Sigmoid colon (tissue), 7 donors: ENCODE data around the gene FAM47B. TPM values are rescaled to one million over a fixed set of nuclear protein-coding genes. Genes with fewer than 3 reads are reported as not detected.

Experiments used
- DNase-seq: peaks from one replicate; pipeline ENCODE4 v3.0.0-alpha.2; 2019
- H3K27ac ChIP-seq, 4 donors: fragments of 200-600 bp; sonication (generic); one replicate each; pipeline ENCODE4 v1.5.1; 2016 to 2019; ENCODE audit warnings: mild to moderate bottlenecking in 1 of 4
- H3K27me3 ChIP-seq, 3 donors: fragments of 200-600 bp; sonication (generic); one replicate each; pipeline ENCODE4 v1.5.1; 2019; ENCODE audit warnings: mild to moderate bottlenecking in 1 of 3
- H3K36me3 ChIP-seq, 4 donors: fragments of 200-600 bp; sonication (generic); one replicate each; pipeline ENCODE4 v1.5.1; 2016 to 2019
- H3K4me1 ChIP-seq, 4 donors: fragments of 200-600 bp; sonication (generic); one replicate each; pipeline ENCODE4 v1.5.1; 2017 to 2019
- H3K4me3 ChIP-seq, 4 donors: fragments of 200-600 bp; sonication (generic); one replicate each; pipeline ENCODE4 v1.5.1; 2017 to 2019; ENCODE audit warnings: mild to moderate bottlenecking in 2 of 4, moderate library complexity in 1 of 4
- H3K9me3 ChIP-seq, 4 donors: fragments of 200-600 bp in 3 of 4; sonication (generic) in 3 of 4; one replicate each; pipeline versions ENCODE4 v1.5.1 to v1.6.1; 2013 to 2019
- CTCF ChIP-seq, 4 experiments: fragments of 450-650 bp in 3 of 4; fragments of 200-600 bp in 1 of 4; IDR thresholded peaks; one replicate each; pipeline ENCODE4 v1.5.1; 2016 to 2019; ENCODE audit warnings: antibody characterized with exemption in 4 of 4, mild to moderate bottlenecking in 3 of 4, moderate library complexity in 2 of 4
- EP300 ChIP-seq, 4 donors: sonication (generic); formaldehyde crosslinking; IDR thresholded peaks; one replicate each; pipeline ENCODE4 v1.6.1; 2017; ENCODE audit warnings: antibody characterized with exemption in 4 of 4
- POLR2A ChIP-seq, 2 donors: fragments of 450-650 bp; IDR thresholded peaks; one replicate each; pipeline ENCODE4 v1.6.1; 2016; ENCODE audit warnings: antibody characterized with exemption in 2 of 2, mild to moderate bottlenecking in 2 of 2, moderate library complexity in 2 of 2
- POLR2AphosphoS5 ChIP-seq, 4 donors: sonication (generic); formaldehyde crosslinking; IDR thresholded peaks; one replicate each; pipeline ENCODE4 v1.6.1; 2017; ENCODE audit warnings: antibody characterized with exemption in 4 of 4
- WGBS, 2 donors: extraction: QIAGEN DNeasy Blood & Tissue Kit; methylation state at CpG; one replicate each; pipeline ENCODE4 v1.1.7; 2013; 5-methylcytosine and 5-hydroxymethylcytosine counted together
- intact Hi-C: fragments of 100-400 bp; cut with DNase I; formaldehyde crosslinking; loops from one replicate; pipeline ENCODE4 v1.15.1; 2023
- polyA plus RNA-seq, 3 donors: library from polyadenylated mRNA; stranded (reverse); fragments of 200-250 nt; gene quantifications; one replicate each; pipeline ENCODE4 v1.2.3, GENCODE V29; 2013
- total RNA-seq, 4 donors: library from RNA; depleted of rRNA; stranded (reverse); fragments of >200 nt; gene quantifications; one replicate each; pipeline ENCODE4 v1.1.0, GENCODE V29; 2016
- donor health status: healthy with polysubstance abuse.
- donor health status: Bipolar disorder and iron deficiency.
- donor health status: healthy.

Gene FAM47B
- not detected for total RNA-seq
- polyA plus RNA-seq, result not detected

GRCh38 chrX:34942496-34942895 is at the start of gene FAM47B:
FAM47B (plus strand) TSS chrX:34942796; CDS start chrX:34942832, 36 bp downstream.
- Histone ChIP-seq H3K9me3 (no peaks in the 10 kb centered on the region), H3K36me3 (no peaks in the 10 kb centered on the region), H3K27ac (no peak within 1 kb of the TSS), H3K4me1 (no peaks in the 10 kb centered on the region), H3K4me3 (no peak within 1 kb of the TSS), H3K27me3 (no peaks in the 10 kb centered on the region)
- TF ChIP-seq CTCF (IDR thresholded peaks at IDR 0.05) (no peak), POLR2AphosphoS5 (IDR thresholded peaks at IDR 0.05) (no peak), POLR2A (IDR thresholded peaks at IDR 0.05) (no peak), EP300 (IDR thresholded peaks at IDR 0.05) (no peak)
- no peak for DNase-seq
- intact Hi-C loops, result no loop called here
- 92 to 93% methylated on average over 11 of the region's 11 CpGs for WGBS, 2 donors

DNA sequence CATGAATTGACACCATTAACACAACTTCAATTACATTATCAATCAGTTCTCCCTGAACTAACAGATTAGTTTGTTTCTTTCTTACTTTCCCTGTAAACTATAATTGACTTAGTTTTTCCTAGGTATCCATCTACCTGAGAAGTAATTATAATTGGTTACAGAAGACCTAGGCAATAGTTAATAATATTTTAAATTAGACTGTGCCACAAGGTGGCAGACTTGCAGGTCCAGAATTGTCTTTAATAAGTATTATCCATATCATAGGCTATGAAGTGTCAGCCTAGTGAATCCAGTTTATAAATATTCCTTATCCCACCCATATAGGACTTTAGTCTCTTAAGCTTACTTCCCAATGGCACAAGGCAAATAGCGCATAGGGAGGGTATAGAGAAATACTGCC is 48.9 kb upstream of the FAM47B start:
- intact Hi-C loops, result no loop called here
- no peak for DNase-seq
- Histone ChIP-seq H3K4me1 (no peaks in the 10 kb centered on the region), H3K9me3 (no peaks in the 10 kb centered on the region), H3K4me3 (no peak overlapping the region), H3K36me3 (no peaks in the 10 kb centered on the region), H3K27me3 (no peaks in the 10 kb centered on the region), H3K27ac (no peak overlapping the region)
- WGBS, 2 donors, result 93 to 100% methylated on average over 1 of the region's 1 CpG
- TF ChIP-seq EP300 (IDR thresholded peaks at IDR 0.05) (no peak), CTCF (IDR thresholded peaks at IDR 0.05) (no peak), POLR2A (IDR thresholded peaks at IDR 0.05) (no peak), POLR2AphosphoS5 (IDR thresholded peaks at IDR 0.05) (no peak)

DNA sequence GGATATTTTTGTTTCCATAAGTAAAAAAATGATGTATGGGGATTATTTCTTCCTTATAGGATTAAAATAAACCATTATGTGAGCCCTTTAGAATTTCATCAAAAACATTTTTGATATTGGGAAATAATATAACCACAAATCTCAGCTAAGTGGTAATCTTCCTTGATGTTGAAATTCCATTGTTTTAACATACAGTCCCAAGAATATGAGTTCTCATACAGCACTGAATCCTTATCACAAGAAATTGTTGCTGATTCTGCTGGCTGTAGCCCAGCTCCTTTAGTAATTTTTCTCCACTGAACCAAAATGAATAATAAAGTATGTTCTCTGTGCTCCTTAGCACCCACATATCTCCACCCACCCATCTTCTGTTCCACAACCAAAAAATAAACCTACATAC is 41.9 kb upstream of the FAM47B start:
- no peak overlapping the region for H3K4me3 ChIP-seq
- no peaks in the 10 kb centered on the region for H3K9me3 ChIP-seq
- intact Hi-C loops, result no loop called here
- H3K4me1 ChIP-seq, result no peaks in the 10 kb centered on the region
- no peak overlapping the region for H3K27ac ChIP-seq
- no peaks in the 10 kb centered on the region for H3K36me3 ChIP-seq
- DNase-seq, result no peak
- no peaks in the 10 kb centered on the region for H3K27me3 ChIP-seq
- TF ChIP-seq POLR2AphosphoS5 (IDR thresholded peaks at IDR 0.05) (no peak), POLR2A (IDR thresholded peaks at IDR 0.05) (no peak), EP300 (IDR thresholded peaks at IDR 0.05) (no peak), CTCF (IDR thresholded peaks at IDR 0.05) (no peak)

DNA sequence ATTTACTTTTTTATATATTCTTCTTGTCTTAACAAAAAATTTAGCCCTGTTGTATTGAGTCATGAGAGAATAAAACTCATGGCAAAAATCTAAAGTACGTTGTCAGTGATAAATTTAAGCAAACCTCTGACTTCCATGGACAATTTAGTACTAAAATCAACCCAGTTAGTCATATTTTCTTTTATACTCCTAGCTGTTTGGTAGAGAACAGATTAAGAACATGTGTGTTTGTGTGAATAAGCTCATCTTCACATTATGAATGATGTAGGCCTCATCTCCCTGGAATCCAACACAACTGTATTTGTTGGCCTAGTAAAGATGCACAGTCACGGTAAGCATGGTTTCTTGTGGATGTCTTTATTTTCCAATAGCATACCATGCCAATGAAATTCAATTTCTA is 40.8 kb upstream of the FAM47B start:
- WGBS, 2 donors, result 72 to 76% methylated on average over 2 of the region's 2 CpGs
- Histone ChIP-seq H3K4me1 (no peaks in the 10 kb centered on the region), H3K36me3 (no peaks in the 10 kb centered on the region), H3K27me3 (no peaks in the 10 kb centered on the region), H3K9me3 (no peaks in the 10 kb centered on the region), H3K27ac (no peak overlapping the region), H3K4me3 (no peak overlapping the region)
- DNase-seq, result no peak
- no peak for TF ChIP-seq POLR2AphosphoS5 (IDR thresholded peaks at IDR 0.05)
- TF ChIP-seq POLR2A (IDR thresholded peaks at IDR 0.05), result no peak
- TF ChIP-seq CTCF (IDR thresholded peaks at IDR 0.05), result no peak
- TF ChIP-seq EP300 (IDR thresholded peaks at IDR 0.05), result no peak
- intact Hi-C loops, result no loop called here

DNA sequence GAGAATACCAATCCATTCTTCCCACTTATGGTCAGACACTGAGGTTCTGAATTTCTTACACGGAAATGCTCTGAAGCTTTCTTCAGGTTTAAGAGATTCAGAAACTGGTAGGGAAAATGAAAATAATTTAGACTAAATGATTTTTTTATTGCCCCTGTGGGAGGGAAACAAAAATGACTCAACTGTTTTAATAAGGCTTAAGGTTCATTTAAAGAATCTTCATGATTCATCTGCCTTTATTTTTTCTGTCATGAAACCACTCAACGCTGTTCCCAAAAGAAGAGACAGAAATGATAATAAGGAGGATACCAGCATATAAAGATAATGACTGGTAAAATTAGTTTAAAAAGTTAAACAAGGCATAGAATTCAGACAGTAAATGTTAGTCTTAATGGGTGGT is 39.3 kb upstream of the FAM47B start:
- no peaks in the 10 kb centered on the region for H3K36me3 ChIP-seq
- H3K4me1 ChIP-seq, result no peaks in the 10 kb centered on the region
- H3K4me3 ChIP-seq, result no peak overlapping the region
- WGBS, 2 donors, result 81 to 89% methylated on average over 2 of the region's 2 CpGs
- no peak overlapping the region for H3K27ac ChIP-seq
- TF ChIP-seq EP300 (IDR thresholded peaks at IDR 0.05) (no peak), POLR2A (IDR thresholded peaks at IDR 0.05) (no peak)
- no peak for DNase-seq
- no peaks in the 10 kb centered on the region for H3K27me3 ChIP-seq
- intact Hi-C loops, result no loop called here
- H3K9me3 ChIP-seq, result no peaks in the 10 kb centered on the region
